Stimulated activated CD8-positive, alpha-beta memory T cell treated with anti-CD3 and anti-CD28 coated beads, Interleukin-12 subunit alpha, Interleukin-12 subunit beta, amount 100 ng/mL, for 1 hour (primary cell): ENCODE data around the gene RPA4.
"Not testable (repeated sequence)": the region's sequence is repeated elsewhere in the genome, so short reads cannot be mapped to it uniquely, and the experiment has no call there.

Experiments used
- DNase-seq: peaks from one replicate; pipeline ENCODE4 v3.0.0-alpha.2; 2020; ENCODE audit warnings: low read depth

Gene RPA4, protein sequence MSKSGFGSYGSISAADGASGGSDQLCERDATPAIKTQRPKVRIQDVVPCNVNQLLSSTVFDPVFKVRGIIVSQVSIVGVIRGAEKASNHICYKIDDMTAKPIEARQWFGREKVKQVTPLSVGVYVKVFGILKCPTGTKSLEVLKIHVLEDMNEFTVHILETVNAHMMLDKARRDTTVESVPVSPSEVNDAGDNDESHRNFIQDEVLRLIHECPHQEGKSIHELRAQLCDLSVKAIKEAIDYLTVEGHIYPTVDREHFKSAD

DNA sequence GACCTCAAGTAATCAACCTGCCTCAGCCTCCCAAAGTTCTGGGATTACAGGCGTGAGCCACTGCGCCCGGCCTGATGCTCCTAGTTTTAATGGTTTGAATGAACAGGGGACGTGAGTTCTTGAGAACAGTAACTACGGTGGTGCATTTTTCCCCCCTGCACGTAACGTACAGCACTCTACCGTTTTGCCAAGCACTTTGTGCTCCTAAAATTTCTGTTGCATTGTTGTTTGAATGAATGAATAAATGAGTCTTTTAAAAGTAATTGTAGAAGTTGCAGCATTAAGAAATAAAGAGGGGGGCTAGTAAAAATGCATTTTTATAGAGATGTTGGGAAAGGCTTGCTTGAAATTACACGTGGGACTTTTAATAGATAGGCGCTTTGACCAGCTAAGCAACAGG, at the start of gene RPA4:
RPA4 (plus strand) TSS at position 301 of the 400 bp plus-strand sequence. CDS start 403 bp downstream, outside the sequence.
- DNase-seq = no peak

DNA sequence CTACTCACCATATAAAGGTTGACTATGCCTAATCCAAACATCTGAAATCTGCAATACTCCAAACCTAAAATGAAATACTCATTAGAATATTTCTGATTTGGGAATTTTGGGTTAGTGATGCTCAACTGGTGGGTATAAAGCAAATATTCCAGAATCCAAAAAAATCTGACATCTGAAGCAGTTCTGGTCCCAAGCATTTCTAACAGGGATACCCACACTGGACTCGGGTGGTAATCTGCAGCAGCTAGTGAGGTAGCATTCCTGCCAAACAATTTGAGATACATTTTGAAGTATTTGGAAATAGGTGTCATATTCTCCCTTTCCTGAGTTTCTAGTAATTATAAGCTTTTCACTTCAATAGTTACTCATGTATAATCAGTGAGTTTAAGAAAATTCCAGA, 49.6 kb upstream of the RPA4 start:
- DNase-seq = no peak

DNA sequence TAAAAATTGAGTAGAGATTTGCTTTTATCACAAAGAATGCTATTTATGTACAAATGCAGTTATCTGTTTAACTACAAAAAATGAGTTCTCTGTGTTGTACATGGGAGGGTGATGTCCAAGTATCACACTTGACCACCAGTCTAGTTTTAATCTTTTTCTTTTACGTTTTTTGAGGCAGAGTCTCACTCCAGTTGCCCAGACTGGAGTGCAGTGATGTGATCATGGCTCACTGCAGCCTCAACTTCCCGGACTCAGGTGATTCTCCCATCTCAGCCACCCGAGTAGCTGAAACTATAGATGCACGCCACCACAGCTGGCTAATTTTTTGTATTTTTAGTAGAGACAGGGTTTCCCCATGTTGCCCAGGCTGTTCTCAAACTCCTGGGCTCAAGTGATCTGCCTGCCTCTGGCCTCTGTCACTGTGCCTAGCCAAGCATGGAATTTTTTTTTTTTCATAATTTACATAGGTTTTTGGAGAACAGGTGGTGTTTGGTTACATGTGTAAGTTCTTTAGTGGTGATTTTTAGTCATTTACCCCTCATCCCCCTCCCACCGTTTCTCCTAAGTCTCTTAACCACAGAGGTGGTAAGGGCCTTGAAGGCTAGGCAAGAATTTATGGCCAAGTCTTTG, 47.9 kb upstream of the RPA4 start:
- DNase-seq = no peak

DNA sequence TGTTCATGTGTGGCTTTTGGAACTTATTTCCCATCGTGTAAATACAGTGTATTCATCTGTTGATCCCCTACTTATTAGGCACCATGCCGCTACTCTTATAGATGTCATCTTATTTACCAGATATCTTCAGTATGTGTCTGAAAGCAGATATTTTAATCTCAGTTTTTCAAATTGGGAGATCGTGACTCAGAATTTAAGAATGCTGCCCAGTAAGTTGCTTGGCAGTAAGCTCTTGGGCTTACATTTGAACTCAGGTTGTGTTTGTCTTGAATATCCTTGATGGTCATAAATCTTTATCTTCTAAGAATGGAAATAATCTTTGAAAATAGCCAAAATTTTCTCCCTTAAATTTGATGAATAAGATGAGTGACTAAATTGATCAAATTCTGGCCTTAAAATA, 45.9 kb upstream of the RPA4 start:
- DNase-seq = no peak

DNA sequence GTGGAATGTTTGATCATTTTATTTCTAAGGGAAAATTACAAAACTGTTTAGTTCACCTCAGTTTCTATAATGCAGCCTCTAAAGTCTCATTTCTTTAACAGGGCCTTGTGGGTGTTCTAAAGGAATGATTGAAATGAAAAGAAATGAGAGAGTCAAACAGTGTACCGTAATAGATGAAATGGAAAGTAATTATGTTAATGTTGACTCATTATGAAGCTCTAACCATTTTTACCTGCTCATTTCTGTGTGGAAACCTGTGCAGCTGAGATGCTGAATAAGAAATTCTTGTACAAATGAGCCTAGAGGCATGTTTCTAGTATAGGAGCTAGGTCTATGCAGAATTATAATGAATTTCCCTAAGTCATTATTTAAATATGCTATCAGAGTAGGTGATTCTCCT, 45.2 kb upstream of the RPA4 start:
- DNase-seq = no peak

DNA sequence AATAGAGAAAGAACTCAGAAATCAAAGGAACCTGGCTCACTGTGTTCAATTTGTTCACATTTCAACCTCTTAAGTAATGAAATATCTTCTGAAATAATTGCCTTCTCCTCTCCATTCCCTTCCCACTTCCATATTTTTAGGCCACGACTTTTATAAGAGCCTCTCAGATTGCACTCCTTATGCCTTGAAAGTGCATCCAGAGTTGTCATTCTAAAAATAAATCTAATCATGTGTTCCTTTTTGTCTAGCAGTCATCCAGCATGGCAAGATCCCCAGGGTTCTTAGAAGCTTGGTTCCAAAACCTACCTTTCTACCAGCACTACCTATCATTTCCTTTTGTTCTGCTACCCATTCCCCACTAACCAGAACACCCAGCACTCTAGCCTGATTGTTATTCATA, 42.4 kb upstream of the RPA4 start:
- DNase-seq = no peak

DNA sequence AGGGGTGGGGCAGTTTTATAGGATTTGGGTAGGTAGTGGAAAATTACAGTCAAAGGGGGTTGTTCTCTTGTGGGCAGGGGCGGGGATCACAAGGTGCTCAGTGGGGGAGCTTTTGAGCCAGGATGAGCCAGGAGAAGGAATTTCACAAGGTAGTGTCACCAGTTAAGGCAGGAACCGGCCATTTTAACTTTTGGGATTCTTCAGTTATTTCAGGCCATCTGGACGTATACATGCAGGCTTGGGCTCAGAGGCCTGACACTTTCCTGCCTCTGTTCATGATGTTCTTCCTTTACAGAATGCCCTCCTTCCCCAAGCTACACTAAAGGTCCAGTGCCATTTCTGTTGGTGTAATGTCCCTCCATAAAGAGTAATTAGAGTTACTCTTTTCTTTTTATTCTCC, 41.8 kb upstream of the RPA4 start:
- DNase-seq = not testable (repeated sequence)

DNA sequence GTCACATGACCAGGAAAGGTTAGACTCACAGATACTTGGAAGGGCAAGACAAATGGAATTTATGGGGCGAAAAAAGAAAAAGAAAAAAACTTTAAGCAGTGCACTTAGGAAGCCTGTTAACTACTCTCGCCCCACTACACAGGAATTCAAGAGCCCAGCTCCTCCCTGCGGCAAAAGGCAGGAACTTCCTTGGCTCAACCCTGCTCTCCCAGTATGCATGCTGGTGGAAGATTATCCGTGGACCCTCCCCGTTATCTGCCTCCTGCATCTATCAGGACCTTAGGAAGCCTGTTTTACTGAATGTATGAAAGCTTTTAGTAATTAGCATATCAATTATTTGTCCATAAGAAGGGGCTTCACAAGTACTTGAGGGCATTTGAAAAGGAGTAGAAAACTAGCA, 40.1 kb upstream of the RPA4 start:
- DNase-seq = no peak

DNA sequence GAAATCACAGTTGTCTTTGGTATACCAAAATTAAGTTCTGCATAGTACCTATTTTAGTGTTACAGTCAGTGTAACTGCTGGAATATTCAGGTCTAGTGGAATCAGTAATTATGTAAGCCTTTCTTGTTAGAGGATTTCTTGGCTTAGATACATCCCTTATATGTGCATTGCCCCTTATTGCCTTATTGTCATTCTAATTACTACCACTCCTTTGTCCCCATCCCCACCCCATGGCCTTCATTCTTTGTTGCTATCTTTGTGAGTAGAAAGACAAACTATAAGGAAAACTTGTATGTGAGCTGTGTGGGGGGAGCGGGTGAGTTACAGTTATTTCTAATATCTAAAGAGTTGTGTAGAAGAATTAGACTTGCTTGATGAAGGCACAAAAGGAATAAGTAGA, 36.9 kb upstream of the RPA4 start:
- no peak for DNase-seq

DNA sequence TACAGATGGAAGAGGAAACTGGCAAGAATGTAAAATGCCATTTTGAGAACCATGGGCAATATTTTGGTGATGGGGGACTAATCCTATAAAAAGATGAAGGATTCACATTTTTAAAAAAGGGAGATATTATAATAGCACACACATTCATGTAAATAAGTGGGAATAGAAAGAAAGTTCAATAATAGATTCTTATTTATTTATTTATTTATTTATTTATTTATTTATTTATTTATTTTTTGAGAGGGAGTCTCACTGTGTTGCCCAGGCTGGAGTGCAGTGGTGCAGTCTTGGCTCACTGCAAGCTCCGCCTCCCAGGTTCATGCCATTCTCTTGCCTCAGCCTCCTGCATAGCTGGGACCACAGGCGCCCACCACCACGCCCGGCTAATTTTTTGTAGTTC, 24.3 kb upstream of the RPA4 start:
- DNase-seq = not testable (repeated sequence)

DNA sequence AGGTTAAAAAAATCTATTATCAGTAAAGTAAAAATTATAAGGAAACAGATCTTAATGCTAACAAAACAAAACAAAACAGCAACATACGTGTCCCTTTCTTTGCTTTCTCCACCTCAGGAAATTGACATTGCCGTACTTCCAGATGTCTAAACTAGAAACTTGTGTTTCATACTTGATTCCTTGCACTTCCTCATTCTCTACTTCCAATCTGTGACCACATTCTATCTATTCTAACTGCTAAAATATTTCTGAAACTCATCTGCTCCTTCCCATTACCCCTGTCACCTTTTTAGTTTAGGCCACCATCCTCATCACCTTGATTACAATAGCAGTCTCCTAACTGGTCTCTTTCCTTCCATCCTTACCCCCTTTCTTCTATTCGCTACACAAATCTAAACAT, 22.5 kb upstream of the RPA4 start:
- DNase-seq = no peak

DNA sequence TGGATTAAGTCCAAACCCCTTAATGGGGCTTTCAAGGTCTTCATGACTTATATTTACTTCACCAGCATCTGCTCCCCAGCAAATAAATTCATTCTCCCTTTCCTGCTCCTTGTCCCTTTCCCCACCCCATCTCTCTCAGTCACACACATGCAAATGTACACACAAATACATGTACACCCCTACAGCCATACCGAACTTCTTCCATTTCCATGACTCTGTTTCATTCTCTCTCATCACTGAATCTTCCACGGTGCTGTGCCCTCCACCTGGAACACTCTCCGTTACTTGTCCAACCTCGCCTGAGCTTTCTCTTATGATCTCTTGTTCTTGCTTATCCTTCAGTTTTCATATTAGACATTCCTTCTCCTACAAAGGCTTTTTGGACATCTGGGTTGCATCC, 22.0 kb upstream of the RPA4 start:
- DNase-seq = no peak

DNA sequence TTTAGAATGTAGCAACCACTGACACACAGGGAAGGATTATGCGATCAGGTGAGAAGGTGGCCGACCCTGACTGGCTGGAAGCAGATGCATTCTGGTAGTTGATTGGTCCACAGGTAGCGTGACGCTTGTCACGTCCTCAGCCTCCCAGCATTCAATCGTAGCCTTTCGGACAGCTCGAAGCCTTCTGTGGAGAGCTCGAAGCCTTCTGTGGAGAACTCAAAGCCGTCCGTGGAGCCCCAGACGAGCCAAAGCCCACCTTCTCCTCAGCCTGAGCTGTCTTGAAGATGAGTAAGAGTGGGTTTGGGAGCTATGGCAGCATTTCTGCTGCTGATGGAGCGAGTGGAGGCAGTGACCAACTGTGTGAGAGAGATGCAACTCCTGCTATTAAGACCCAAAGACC, 319 bp downstream of the RPA4 start:
- DNase-seq = no peak

DNA sequence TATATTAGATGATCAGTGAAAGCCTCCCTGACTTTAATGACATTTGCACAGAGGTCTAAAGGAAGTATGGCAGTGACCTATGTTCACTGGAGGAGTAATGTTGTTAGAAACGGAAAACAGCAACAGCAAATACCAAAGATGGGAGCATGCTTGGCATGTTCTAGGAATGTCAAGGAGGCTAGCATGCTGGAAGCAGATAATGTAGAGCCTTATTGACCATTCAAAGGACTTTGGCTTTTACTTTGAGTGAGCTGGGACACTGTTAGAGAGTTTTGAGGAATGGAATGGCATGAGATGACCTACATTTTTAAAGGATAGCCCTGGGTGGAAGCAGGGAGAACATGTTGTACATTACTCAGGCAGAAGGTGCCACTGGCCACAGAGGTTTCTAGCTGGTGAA, 6.0 kb downstream of the RPA4 start:
- no peak for DNase-seq

DNA sequence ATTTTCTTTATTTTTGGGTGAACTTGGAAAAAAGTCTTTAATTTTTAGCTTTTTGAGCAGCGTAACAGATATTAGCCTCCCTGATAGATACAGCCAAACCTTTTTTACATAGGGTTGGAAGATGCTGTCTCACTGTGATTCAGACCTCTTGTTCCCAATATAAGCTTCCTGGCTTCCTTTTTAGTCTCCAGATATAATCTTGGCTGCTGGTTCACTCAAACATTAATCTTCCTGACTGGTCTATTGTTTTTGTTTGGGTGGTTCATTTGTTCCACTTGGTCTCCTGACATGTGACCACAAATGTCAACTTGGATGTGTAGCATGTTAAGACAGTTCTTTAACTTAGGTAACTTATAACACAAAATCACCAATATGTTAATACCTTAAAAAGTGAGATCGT, 23.0 kb downstream of the RPA4 start:
- DNase-seq = no peak

DNA sequence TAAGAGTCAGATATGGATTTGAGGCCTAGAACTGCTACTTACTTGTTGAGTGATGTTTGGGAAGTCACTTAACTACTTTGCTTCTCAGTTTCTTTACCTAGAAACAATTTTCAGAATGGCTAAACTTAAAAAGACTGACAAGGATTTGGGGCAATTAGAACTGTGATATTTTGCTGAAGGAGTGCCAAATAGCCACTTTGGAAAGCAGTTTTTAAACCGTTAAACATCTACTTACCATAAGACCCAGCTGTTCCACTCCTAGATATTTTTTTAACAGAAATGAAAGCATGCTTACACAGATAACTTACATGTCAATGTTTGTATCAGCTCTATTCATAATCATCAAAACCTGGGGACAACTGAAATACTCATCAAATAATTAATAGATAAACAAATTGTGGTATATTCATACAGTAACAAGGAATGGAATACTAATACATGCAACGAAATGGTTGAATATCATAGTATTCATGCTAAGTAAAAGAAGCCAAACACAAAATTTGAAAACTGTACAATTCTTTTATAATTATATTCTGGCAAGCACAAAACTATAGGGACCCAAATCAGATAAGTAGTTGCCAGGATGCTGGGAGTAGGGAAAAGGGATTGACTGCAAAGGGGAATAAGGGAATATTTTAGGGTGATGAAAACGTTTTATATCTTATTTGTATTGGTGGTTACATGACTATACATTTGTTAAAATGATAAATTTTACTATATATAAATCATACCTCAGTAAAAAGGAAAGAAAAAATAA, 24.0 kb downstream of the RPA4 start:
- DNase-seq = no peak

DNA sequence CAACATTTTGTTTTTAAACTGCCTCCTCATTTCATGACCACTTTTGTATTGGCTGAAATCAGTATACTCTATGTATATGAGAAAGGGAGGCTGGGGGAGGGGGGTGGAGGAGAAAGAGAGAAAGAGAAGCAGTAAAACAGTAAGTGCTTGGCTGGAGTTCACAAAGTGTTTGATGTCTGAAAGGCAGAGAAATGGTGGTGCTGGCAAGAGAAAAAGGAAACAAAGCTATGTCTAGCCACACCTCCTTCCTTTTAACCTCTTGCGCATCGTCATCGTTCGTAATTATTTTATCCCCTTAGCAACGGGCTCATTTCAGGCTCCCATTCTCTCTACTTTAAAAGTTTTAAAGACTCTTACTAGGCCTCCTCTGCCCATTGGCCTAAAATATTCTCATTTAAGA, 25.6 kb downstream of the RPA4 start:
- no peak for DNase-seq

DNA sequence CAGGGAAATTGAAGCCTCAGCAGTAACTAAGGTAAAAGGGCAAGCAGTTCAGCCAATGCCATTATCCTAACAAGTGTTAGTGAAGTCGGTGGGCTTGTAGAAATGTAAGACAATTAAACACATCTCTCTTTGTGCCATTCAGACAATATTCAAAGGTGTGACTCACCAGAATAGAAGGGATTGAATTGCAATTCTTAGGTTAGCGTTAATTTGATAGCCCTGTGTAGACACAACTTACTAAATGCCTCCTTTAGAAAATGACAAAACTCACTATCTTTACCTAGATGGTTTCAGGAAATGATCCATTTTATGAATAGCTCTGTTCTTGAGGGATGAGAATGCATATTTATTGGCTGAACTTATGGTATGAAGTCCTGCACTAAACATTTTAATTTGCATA, 35.2 kb downstream of the RPA4 start:
- DNase-seq = no peak

DNA sequence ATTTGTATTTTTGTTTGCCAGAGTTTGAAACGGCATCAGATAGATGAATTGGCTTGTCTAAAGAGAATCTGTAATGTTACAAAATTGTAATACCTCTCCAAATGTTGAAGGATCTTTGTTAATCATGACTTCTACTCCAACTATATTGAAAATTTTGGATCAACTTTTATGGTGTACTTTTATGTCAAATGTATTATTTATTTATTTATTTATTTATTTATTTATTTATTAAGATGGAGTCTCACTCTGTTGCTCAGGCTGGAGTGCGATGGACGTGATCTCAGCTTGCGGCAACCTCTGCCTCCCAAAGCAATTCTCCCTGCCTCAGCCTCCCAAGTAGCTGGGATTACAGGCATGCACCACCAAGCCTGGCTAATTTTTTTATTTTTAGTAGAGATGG, 36.0 kb downstream of the RPA4 start:
- DNase-seq = no peak

DNA sequence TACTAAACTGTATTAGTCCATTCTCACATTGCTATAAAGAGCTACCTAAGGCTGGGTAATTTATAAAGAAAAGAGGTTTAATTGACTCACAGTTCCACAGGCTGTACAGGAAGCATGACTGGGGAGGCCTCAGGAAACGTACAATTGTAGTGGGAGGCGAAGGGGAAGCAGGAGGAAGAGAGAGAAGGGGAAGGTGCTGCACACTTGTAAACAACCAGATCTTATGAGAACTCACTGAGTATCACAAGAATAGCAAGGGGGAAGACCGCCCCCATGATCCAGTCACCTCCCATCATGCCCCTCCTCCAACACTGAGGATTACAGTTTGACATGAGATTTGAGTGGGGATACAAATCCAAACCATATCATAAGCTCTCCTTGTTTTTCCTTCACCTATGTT, 40.9 kb downstream of the RPA4 start:
- DNase-seq = no peak

DNA sequence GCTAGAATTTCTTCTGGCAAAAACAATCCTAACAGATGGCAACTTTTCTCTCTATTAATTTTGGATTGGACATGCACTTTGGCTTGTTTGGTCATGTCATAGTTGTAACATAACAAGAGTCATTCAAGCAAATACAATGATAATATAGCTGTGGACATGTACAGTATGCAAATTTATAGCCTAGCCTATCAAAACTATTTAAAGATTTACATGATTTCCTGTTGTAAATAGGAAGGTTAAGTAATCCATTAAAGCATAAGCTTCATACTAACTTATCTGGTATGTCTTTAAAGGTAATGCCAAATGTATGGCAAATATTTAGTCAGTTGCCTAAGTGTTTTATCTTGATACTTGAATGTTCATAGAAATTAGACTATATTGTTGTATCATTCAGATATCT, 45.3 kb downstream of the RPA4 start:
- DNase-seq = no peak
